Endodermal cell (in vitro differentiated cells): ENCODE data around the gene KEL. TPM values are rescaled to one million over a fixed set of nuclear protein-coding genes. Genes with fewer than 3 reads are reported as not detected.

Experiments
- DNase-seq: peaks from one replicate; pipeline ENCODE4 v3.0.0-alpha.2; 2017
- H3K27ac ChIP-seq: 2 replicates; pipeline ENCODE4 v1.5.1; 2013; ENCODE audit warnings: mild to moderate bottlenecking, low read depth, low read length, moderate library complexity
- H3K27me3 ChIP-seq: 2 replicates; pipeline ENCODE4 v1.6.1; 2013; ENCODE audit warnings: mild to moderate bottlenecking, low read length, moderate library complexity; ENCODE audit not compliant: insufficient read depth, control insufficient read depth, poor library complexity, severe bottlenecking
- H3K36me3 ChIP-seq: 2 replicates; pipeline ENCODE4 v1.7.0; 2013; ENCODE audit warnings: mild to moderate bottlenecking, low read length, moderate library complexity; ENCODE audit not compliant: control insufficient read depth, insufficient read depth
- H3K4me1 ChIP-seq: one replicate; pipeline ENCODE4 v1.7.0; 2013; ENCODE audit warnings: low read length; ENCODE audit not compliant: control insufficient read depth, insufficient read depth
- H3K4me3 ChIP-seq: 2 replicates; pipeline ENCODE4 v1.5.1; 2013; ENCODE audit warnings: mild to moderate bottlenecking, low read length, moderate library complexity
- H3K9ac ChIP-seq: 2 replicates; pipeline ENCODE4 v1.6.1; 2013; ENCODE audit warnings: mild to moderate bottlenecking, low read length, moderate library complexity; ENCODE audit not compliant: poor library complexity, severe bottlenecking; ENCODE audit errors: extremely low read depth
- H3K9me3 ChIP-seq: 2 replicates; pipeline ENCODE4 v1.6.1; 2013; ENCODE audit warnings: mild to moderate bottlenecking, low read length, moderate library complexity; ENCODE audit not compliant: control insufficient read depth
- H3K27ac Mint-ChIP-seq: 2 replicates; pipeline ENCODE4 v1.8.0; 2020; ENCODE audit warnings: mixed read lengths
- H3K27me3 Mint-ChIP-seq: 2 replicates; pipeline ENCODE4 v1.8.0; 2021; ENCODE audit warnings: mild to moderate bottlenecking, mixed read lengths; ENCODE audit not compliant: insufficient read depth
- H3K36me3 Mint-ChIP-seq: 2 replicates; pipeline ENCODE4 v1.8.0; 2020; ENCODE audit warnings: low read depth, mixed read lengths
- H3K4me1 Mint-ChIP-seq: 2 replicates; pipeline ENCODE4 v1.8.0; 2020; ENCODE audit warnings: mixed read lengths
- H3K4me3 Mint-ChIP-seq: 2 replicates; pipeline ENCODE4 v1.8.0; 2020; ENCODE audit warnings: mild to moderate bottlenecking, moderate library complexity, mixed read lengths
- H3K9me3 Mint-ChIP-seq: 2 replicates; pipeline ENCODE4 v1.8.0; 2020; ENCODE audit warnings: mild to moderate bottlenecking, mixed read lengths
- CTCF ChIP-seq: fragments of 200-600 bp; sonication (generic); conservative IDR thresholded peaks from 2 replicates; pipeline ENCODE4 v1.5.0; 2021; ENCODE audit warnings: antibody characterized with exemption, mild to moderate bottlenecking
- WGBS, 2 experiments: methylation state at CpG; one replicate each; pipeline versions ENCODE4 v1.1.5 to v1.1.7; 2013; ENCODE audit warnings: missing lambda C conversion rate in 2 of 2, mixed read lengths in 1 of 2; ENCODE audit not compliant: insufficient coverage in 1 of 2, insufficient read length in 1 of 2; 5-methylcytosine and 5-hydroxymethylcytosine counted together
- total RNA-seq, 2 donors: library from RNA; stranded (reverse); fragmentation: NEBNext Ultra II Directional in 1 of 2; extraction: Animal tissue kit (Norgen Biotek cat#: 25700) in 1 of 2; gene quantifications; 2 replicates in 1 of 2; 3 replicates in 1 of 2; pipeline ENCODE4 v1.2.1, GENCODE V29; 2021

The KEL gene
- total RNA-seq, 2 donors from 2014 or later: 79.4 to 86.0 TPM

GRCh38 chr7:142948603-142949002 lies 13.6 kb downstream of the KEL start:
- H3K4me1 Mint-ChIP-seq: peaks cover 20% of the 10 kb centered on the region
- H3K36me3 ChIP-seq: peaks cover 1% of the 10 kb centered on the region
- TF ChIP-seq CTCF: no peak
- H3K4me3 ChIP-seq: no peak overlapping the region
- no peaks in the 10 kb centered on the region for H3K9me3 Mint-ChIP-seq
- no peaks in the 10 kb centered on the region for H3K27me3 Mint-ChIP-seq
- H3K27ac Mint-ChIP-seq: no peak overlapping the region
- H3K27ac ChIP-seq: no peak overlapping the region
- DNase-seq: no peak
- H3K4me1 ChIP-seq: no peaks in the 10 kb centered on the region
- peaks cover 87% of the 10 kb centered on the region for H3K36me3 Mint-ChIP-seq
- no peak overlapping the region for H3K4me3 Mint-ChIP-seq
- H3K27me3 ChIP-seq: no peaks in the 10 kb centered on the region
- H3K9me3 ChIP-seq: no peaks in the 10 kb centered on the region
- H3K9ac ChIP-seq: no peak overlapping the region
- 94 to 100% methylated on average over 2 to 4 of the region's 4 CpGs for WGBS, 2 experiments

DNA sequence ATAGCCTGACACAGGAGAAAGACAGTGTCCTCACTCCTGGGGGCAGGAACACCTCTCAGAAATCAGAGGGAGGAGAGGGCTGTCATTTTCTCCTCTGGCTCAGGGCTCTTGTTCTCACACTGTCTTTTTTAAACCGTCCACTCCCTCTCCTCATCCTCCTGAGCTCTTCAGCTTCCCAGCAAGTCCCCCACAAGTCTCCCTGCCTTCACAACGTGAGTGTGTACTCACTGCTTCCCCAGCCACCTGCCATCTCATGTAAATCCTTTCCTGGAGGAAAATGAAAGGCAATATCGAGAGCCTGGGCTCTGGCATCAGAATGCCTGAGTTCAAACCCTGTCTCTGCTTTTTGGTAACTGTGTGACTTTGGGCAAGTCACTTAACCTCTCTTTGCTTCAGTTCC lies 17.2 kb downstream of the KEL start:
- TF ChIP-seq CTCF: no peak
- Mint-ChIP-seq H3K27me3 (no peaks in the 10 kb centered on the region), H3K9me3 (no peaks in the 10 kb centered on the region), H3K27ac (no peak overlapping the region), H3K4me3 (no peak overlapping the region), H3K36me3 (peaks cover 88% of the 10 kb centered on the region), H3K4me1 (peaks cover 8% of the 10 kb centered on the region)
- Histone ChIP-seq H3K9ac (no peak overlapping the region), H3K36me3 (no peaks in the 10 kb centered on the region), H3K4me1 (no peaks in the 10 kb centered on the region), H3K4me3 (no peak overlapping the region), H3K9me3 (no peaks in the 10 kb centered on the region), H3K27ac (no peak overlapping the region), H3K27me3 (no peaks in the 10 kb centered on the region)
- WGBS, 2 experiments: 90 to 100% methylated on average over 1 to 3 of the region's 3 CpGs
- no peak for DNase-seq

DNA sequence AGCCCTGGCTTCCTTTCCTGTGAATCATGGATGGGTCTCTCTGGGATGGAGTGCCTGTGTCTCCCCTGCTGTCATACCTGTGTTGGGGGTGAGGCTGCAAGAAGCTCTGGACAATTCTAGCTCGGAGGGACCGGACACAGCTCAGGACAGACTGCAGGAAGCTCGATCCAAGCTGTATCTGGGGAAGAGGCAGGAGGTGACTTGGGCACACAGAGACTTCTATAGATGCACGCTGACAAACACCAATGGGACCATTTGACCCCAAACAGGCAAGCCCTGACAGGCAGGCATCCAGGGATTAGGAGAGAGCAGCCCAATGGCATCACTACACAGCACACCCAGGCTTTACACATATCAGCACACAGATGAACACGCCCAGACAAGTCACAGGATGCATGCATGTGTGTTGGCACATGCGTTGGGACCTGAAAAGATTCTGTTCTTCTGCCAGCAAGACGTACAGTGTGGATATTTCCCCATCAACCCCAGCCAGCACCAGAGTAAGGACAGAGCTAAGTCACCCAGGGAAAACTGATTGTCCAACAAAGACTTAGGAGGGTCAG lies 18.4 kb downstream of the KEL start:
- Mint-ChIP-seq H3K4me1 (peaks cover 3% of the 10 kb centered on the region), H3K36me3 (peaks cover 81% of the 10 kb centered on the region), H3K9me3 (no peaks in the 10 kb centered on the region), H3K27ac (no peak overlapping the region), H3K4me3 (no peak overlapping the region), H3K27me3 (no peaks in the 10 kb centered on the region)
- DNase-seq: no peak
- TF ChIP-seq CTCF: no peak
- Histone ChIP-seq H3K36me3 (no peaks in the 10 kb centered on the region), H3K27ac (no peak overlapping the region), H3K9me3 (no peaks in the 10 kb centered on the region), H3K27me3 (no peaks in the 10 kb centered on the region), H3K4me3 (no peak overlapping the region), H3K4me1 (no peaks in the 10 kb centered on the region), H3K9ac (no peak overlapping the region)
- 84 to 88% methylated on average over 6 to 7 of the region's 7 CpGs for WGBS, 2 experiments
